CD8-positive, alpha-beta memory T cell (primary cell): ENCODE results near the gene PPP1R12B. TPM values are rescaled to one million over a fixed set of nuclear protein-coding genes. Genes with fewer than 3 reads are reported as not detected.
"Not testable (repeated sequence)": the region's sequence is repeated elsewhere in the genome, so short reads cannot be mapped to it uniquely, and the experiment has no call there.

Experiments used
- CTCF ChIA-PET: fragments of 350-600 bp; sonication (Branson Sonifier 250); formaldehyde crosslinking; loops from one replicate; lab custom pipeline; 2021; ENCODE audit warnings: antibody characterized with exemption; lab: Charles Lee
- POLR2A ChIA-PET: fragments of 350-600 bp; sonication (Branson Sonifier 250); formaldehyde crosslinking; loops from one replicate; lab custom pipeline; 2021; ENCODE audit warnings: antibody characterized with exemption; lab: Charles Lee
- DNase-seq, 5 donors: peaks; one replicate each; pipeline versions ENCODE4 v3.0.0 to v3.0.0-alpha.2; 2020 to 2022; ENCODE audit warnings: mixed read lengths in 1 of 5
- H3K27ac ChIP-seq: one replicate; pipeline ENCODE4 v1.7.0; 2013; ENCODE audit warnings: low read depth, mild to moderate bottlenecking, low read length, moderate library complexity
- H3K27me3 ChIP-seq: 2 replicates; pipeline ENCODE4 v1.7.0; 2013; ENCODE audit warnings: low read length, mild to moderate bottlenecking; ENCODE audit not compliant: insufficient read depth, poor library complexity, severe bottlenecking
- H3K36me3 ChIP-seq: 2 replicates; pipeline ENCODE4 v1.7.0; 2013; ENCODE audit warnings: mild to moderate bottlenecking, low read length, moderate library complexity; ENCODE audit not compliant: insufficient read depth
- H3K4me1 ChIP-seq: 2 replicates; pipeline ENCODE4 v1.7.0; 2013; ENCODE audit warnings: mild to moderate bottlenecking, low read length, moderate library complexity; ENCODE audit not compliant: insufficient read depth
- H3K4me3 ChIP-seq: 2 replicates; pipeline ENCODE4 v1.7.0; 2013; ENCODE audit warnings: mild to moderate bottlenecking, low read length
- H3K9me3 ChIP-seq: 2 replicates; pipeline ENCODE4 v1.7.0; 2013; ENCODE audit warnings: mild to moderate bottlenecking, low read length
- H3K27ac Mint-ChIP-seq, 8 donors: one replicate each; pipeline ENCODE4 v1.8.0; 2020 to 2021; ENCODE audit warnings: mixed read lengths in 8 of 8, mild to moderate bottlenecking in 6 of 8, inconsistent platforms in 3 of 8, moderate library complexity in 3 of 8
- H3K27me3 Mint-ChIP-seq, 2 donors: one replicate each; pipeline ENCODE4 v1.8.0; 2020 to 2021; ENCODE audit warnings: mixed read lengths in 2 of 2, mild to moderate bottlenecking in 1 of 2, moderate library complexity in 1 of 2
- H3K36me3 Mint-ChIP-seq, 3 donors: one replicate each; pipeline ENCODE4 v1.8.0; 2020 to 2021; ENCODE audit warnings: mixed read lengths in 3 of 3, inconsistent platforms in 1 of 3, mild to moderate bottlenecking in 1 of 3
- H3K4me1 Mint-ChIP-seq, 3 donors: one replicate each; pipeline ENCODE4 v1.8.0; 2020 to 2021; ENCODE audit warnings: mixed read lengths in 3 of 3, inconsistent platforms in 1 of 3, mild to moderate bottlenecking in 1 of 3
- H3K4me3 Mint-ChIP-seq, 7 donors: one replicate each; pipeline ENCODE4 v1.8.0; 2020 to 2021; ENCODE audit warnings: mixed read lengths in 7 of 7, mild to moderate bottlenecking in 6 of 7, moderate library complexity in 4 of 7, inconsistent platforms in 2 of 7
- H3K9me3 Mint-ChIP-seq, 5 donors: one replicate each; pipeline ENCODE4 v1.8.0; 2020 to 2022; ENCODE audit warnings: mixed read lengths in 5 of 5, mild to moderate bottlenecking in 3 of 5, moderate library complexity in 2 of 5, inconsistent platforms in 1 of 5
- polyA plus RNA-seq: library from polyadenylated mRNA; unstranded; fragments of 300-500 nt; fragmentation: Illumina TruSeq; gene quantifications from one replicate; pipeline ENCODE4 v1.2.3, GENCODE V29; 2021
- total RNA-seq, 2 experiments: library from RNA; stranded (reverse); gene quantifications; one replicate each; pipeline ENCODE4 v1.2.3, GENCODE V29; 2021

PPP1R12B gene
- total and polyA plus RNA-seq, 3 experiments from 2014 or later = 11.7 to 13.1 (median 11.9) TPM

DNA sequence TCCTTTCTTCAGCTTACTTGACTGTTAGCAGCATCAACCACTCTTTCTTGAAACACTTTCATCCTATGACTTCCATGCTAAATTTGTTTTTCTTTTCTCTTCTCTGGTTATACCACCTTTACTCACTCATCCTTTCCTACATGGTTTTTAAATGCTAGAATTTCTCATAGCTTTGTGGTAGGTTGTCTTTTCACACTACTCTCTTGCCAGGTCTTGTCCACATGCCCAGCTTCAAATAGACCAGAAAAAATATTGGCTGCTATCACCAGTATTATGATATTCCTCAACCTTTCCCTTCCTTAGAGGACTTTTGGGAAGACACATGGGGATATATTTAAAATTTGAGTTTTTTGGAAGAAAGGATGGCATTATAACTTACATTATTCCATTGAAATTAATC is 48.8 kb downstream of the PPP1R12B start:
- Histone ChIP-seq H3K27me3 (no peaks in the 10 kb centered on the region), H3K4me3 (no peak overlapping the region), H3K4me1 (no peaks in the 10 kb centered on the region), H3K27ac (no peak overlapping the region), H3K9me3 (no peaks in the 10 kb centered on the region), H3K36me3 (no peaks in the 10 kb centered on the region)
- Mint-ChIP-seq H3K36me3 (no peaks in the 10 kb centered on the region), H3K4me3 (no peak overlapping the region), H3K27ac (no peak overlapping the region), H3K27me3 (no peaks in the 10 kb centered on the region), H3K9me3 (no peaks in the 10 kb centered on the region), H3K4me1 (peaks cover 3 to 23% (median 16%) of the 10 kb centered on the region in 3 donors)
- ChIA-PET POLR2A (no interaction called here), CTCF (no interaction called here)
- no peak for DNase-seq

DNA sequence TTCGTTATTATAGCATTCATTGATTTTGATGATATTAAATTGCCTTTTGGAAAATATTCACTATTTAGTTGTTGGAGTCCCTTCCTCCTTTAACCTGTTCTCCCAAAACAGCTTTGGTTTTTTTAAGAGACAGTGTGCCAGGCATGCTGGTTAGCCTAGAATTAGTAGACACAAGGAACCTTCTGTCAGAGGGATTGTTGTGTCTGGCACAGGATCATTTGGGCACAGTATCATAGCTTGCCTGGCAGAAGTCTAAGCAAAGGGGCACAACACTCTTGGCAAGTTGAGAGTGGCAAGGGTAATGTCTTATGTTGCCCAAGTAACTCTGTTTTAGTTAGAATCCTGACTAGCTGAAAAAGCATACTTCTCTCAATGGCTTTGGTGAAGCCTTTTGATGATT is 49.9 kb downstream of the PPP1R12B start:
- H3K27ac Mint-ChIP-seq, H3K36me3 Mint-ChIP-seq, H3K27me3 ChIP-seq, H3K9me3 ChIP-seq, CTCF ChIA-PET, H3K9me3 Mint-ChIP-seq, DNase-seq, POLR2A ChIA-PET, H3K4me3 Mint-ChIP-seq, H3K27ac ChIP-seq, H3K27me3 Mint-ChIP-seq, H3K4me1 ChIP-seq, H3K4me3 ChIP-seq, H3K36me3 ChIP-seq: not testable (repeated sequence)
- H3K4me1 Mint-ChIP-seq = peaks cover 3 to 24% (median 17%) of the 10 kb centered on the region in 3 donors

DNA sequence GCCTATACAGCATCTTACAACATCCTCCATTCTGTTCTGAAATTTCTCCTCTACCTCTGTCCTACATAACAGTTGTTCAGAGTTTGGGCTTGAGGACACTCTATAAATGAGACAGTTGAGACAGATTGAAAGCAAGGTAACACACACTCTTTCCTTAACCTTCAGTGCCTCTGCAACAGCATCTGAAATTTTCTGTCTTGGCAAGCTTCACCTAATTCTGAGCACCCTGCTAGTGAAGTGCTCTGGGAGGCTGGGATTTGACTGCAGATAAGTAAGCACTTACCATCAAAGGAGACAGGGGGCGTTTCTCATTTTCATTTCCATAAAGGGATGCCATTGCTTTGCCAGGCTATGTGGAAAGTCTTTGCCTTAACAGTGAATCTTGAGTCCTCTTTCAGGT is 53.3 kb downstream of the PPP1R12B start:
- H3K4me1 Mint-ChIP-seq = peaks cover 2 to 18% (median 9%) of the 10 kb centered on the region in 3 donors
- H3K36me3 Mint-ChIP-seq, H3K27me3 Mint-ChIP-seq, H3K27ac Mint-ChIP-seq, H3K9me3 Mint-ChIP-seq, POLR2A ChIA-PET, H3K27ac ChIP-seq, H3K4me3 ChIP-seq, H3K9me3 ChIP-seq, H3K27me3 ChIP-seq, H3K4me3 Mint-ChIP-seq, H3K36me3 ChIP-seq, CTCF ChIA-PET, DNase-seq, H3K4me1 ChIP-seq: not testable (repeated sequence)

DNA sequence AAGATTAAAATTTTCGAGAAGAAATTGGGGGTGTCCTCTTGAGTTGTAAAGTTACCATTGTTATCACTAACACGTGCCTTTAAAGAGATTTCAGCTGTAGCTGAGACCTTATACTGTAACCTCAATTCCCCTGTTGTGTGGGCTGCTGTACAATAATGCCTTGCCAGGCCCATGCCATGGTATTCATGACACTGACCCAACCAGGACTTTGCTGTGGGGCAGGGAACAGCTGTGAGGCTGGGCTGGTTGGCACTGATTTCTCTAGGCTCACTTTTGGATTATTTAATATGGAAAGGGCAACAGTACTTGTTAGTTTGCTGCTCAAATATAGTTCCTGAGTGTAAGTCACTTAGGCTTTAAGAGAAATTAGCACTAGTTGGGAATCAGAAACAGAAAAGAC is 54.9 kb downstream of the PPP1R12B start:
- H3K27ac ChIP-seq, H3K36me3 Mint-ChIP-seq, H3K36me3 ChIP-seq, H3K4me3 ChIP-seq, H3K4me1 ChIP-seq, DNase-seq, H3K9me3 ChIP-seq, CTCF ChIA-PET, H3K9me3 Mint-ChIP-seq, H3K4me3 Mint-ChIP-seq, H3K27me3 ChIP-seq, H3K27ac Mint-ChIP-seq, POLR2A ChIA-PET, H3K27me3 Mint-ChIP-seq: not testable (repeated sequence)
- peaks cover 2 to 14% (median 13%) of the 10 kb centered on the region in 3 donors for H3K4me1 Mint-ChIP-seq

DNA sequence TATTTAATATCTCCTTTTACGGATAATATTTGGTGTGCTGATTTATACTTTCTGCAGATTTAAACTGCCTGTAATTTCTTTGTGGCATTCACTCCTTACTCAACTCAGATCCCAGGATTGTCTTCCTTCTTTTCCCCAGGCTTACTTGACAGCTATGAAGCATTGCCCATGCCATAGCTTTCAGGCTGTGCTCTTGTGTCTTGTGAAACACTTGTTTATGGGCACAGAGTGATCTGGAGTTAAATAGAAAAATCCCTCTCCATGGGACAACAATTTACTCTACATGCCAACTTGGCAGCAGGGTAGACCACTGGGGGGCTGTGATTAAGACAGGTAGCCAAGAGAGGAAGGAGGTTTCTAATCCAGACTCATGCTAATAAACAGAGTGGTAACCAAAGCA is 57.4 kb downstream of the PPP1R12B start:
- Histone ChIP-seq H3K36me3 (no peaks in the 10 kb centered on the region), H3K4me1 (no peaks in the 10 kb centered on the region), H3K9me3 (no peaks in the 10 kb centered on the region), H3K27me3 (no peaks in the 10 kb centered on the region), H3K4me3 (no peak overlapping the region), H3K27ac (no peak overlapping the region)
- H3K4me1 Mint-ChIP-seq = peaks cover 2 to 20% (median 13%) of the 10 kb centered on the region in 3 donors
- no peaks in the 10 kb centered on the region for H3K36me3 Mint-ChIP-seq
- no peak overlapping the region for H3K27ac Mint-ChIP-seq
- POLR2A ChIA-PET = no interaction called here
- H3K4me3 Mint-ChIP-seq = no peak overlapping the region
- CTCF ChIA-PET = no interaction called here
- H3K9me3 Mint-ChIP-seq = no peaks in the 10 kb centered on the region
- no peak for DNase-seq
- no peaks in the 10 kb centered on the region for H3K27me3 Mint-ChIP-seq

DNA sequence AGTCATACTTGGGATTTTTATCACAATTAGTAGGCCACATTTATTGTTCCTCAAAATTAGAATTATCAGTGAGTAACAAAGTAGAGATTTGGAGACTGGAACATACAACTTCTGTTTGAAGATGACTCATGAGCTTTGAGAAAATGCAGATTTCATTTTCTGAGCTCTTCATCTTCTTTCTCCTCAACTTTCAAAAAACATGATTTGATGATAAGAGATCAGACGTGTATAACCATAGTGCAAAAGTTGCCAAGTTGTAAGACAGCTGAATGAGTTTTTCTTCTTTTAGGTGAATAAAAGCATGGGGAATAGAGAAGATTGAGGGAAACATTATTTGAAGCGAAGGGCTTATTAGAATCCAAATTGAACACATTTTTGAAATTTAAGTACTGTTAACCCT is 58.4 kb downstream of the PPP1R12B start:
- H3K36me3 Mint-ChIP-seq, H3K36me3 ChIP-seq, H3K9me3 ChIP-seq, DNase-seq, CTCF ChIA-PET, H3K27me3 ChIP-seq, H3K27ac Mint-ChIP-seq, H3K4me3 Mint-ChIP-seq, POLR2A ChIA-PET, H3K4me3 ChIP-seq, H3K4me1 ChIP-seq, H3K27me3 Mint-ChIP-seq, H3K9me3 Mint-ChIP-seq, H3K27ac ChIP-seq: not testable (repeated sequence)
- H3K4me1 Mint-ChIP-seq = peaks cover 2 to 21% (median 10%) of the 10 kb centered on the region in 3 donors

DNA sequence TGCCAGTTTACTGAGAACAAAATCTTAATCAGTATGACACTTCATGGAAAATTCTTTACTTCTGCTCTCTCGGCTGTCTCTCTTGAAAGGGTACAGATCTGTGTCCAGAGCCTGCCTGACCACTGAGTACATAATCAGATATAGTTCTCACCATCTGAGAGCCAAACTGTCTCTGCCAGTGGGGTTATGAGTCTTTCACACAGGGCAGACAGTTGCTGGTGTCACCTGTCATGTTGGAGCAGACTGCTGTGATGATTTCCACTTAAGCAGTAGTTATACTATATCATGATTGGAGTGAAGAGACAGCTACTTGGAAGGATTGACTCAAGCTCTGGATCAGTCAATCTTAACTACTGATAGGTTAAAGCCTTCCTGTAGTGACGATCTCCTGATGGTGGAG is 58.9 kb downstream of the PPP1R12B start:
- H3K36me3 Mint-ChIP-seq, POLR2A ChIA-PET, DNase-seq, H3K9me3 ChIP-seq, H3K27ac ChIP-seq, H3K27me3 Mint-ChIP-seq, H3K4me1 ChIP-seq, H3K36me3 ChIP-seq, H3K27ac Mint-ChIP-seq, H3K4me3 ChIP-seq, H3K9me3 Mint-ChIP-seq, CTCF ChIA-PET, H3K27me3 ChIP-seq, H3K4me3 Mint-ChIP-seq: not testable (repeated sequence)
- H3K4me1 Mint-ChIP-seq = peaks cover 2 to 16% (median 6%) of the 10 kb centered on the region in 3 donors

DNA sequence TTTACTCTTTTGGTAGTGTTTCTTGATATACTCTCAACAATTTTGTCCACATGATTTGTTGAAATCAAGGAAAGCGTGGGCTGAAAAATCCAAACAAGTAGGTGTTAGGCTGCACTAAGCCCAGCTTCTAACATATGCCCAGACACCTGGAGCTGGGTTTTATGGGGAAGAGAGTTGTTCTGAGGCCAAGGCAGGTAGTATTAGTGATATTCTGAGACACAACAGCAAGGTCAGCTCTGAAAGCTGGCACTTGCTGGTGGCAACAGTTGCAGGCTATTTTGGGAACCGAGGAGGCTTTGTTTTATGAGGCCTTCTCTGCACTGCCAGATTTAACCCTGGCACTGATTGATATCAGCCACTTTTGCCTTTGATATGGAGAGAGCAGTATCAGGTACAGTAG is 61.8 kb downstream of the PPP1R12B start:
- DNase-seq, CTCF ChIA-PET, POLR2A ChIA-PET, H3K36me3 Mint-ChIP-seq, H3K4me3 Mint-ChIP-seq, H3K27me3 ChIP-seq, H3K9me3 Mint-ChIP-seq, H3K27ac ChIP-seq, H3K9me3 ChIP-seq, H3K4me1 ChIP-seq, H3K27me3 Mint-ChIP-seq, H3K36me3 ChIP-seq, H3K4me3 ChIP-seq: not testable (repeated sequence)
- H3K27ac Mint-ChIP-seq = peak overlapping the region in 1 of 8 donors; percentile 26
- H3K4me1 Mint-ChIP-seq = peaks cover 2 to 16% (median 6%) of the 10 kb centered on the region in 3 donors

DNA sequence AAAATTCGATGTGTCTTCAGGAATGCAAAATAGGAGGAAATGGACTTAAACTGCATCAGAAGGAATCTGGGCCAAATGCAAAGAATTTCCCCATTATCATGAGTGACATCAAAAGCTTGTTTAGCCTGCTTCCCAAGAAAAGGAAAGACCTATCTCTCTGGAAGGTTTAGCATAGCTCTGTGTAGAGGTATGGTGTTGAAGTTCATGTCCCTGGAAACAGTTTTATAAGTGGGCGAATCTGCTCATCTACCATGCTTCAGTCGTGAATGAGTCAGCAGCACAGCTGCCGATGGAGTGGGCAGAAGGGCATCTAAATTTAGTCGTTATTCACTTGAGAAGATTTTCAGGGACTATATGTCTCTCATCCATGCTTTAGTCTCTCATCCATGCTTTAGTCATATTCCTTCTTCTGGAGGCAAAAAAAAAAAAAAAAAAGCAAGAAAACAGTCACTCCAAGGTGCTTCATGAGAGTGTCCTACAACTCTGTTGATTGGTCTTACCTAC is 62.4 kb downstream of the PPP1R12B start:
- H3K36me3 ChIP-seq, POLR2A ChIA-PET, CTCF ChIA-PET, H3K4me3 Mint-ChIP-seq, H3K36me3 Mint-ChIP-seq, H3K4me3 ChIP-seq, H3K9me3 ChIP-seq, H3K4me1 ChIP-seq, H3K27me3 Mint-ChIP-seq, H3K27ac Mint-ChIP-seq, DNase-seq, H3K27ac ChIP-seq, H3K27me3 ChIP-seq, H3K9me3 Mint-ChIP-seq: not testable (repeated sequence)
- H3K4me1 Mint-ChIP-seq = peaks cover 2 to 19% (median 6%) of the 10 kb centered on the region in 3 donors
